Measurements from ENCODE around the gene AVL9.

DNA sequence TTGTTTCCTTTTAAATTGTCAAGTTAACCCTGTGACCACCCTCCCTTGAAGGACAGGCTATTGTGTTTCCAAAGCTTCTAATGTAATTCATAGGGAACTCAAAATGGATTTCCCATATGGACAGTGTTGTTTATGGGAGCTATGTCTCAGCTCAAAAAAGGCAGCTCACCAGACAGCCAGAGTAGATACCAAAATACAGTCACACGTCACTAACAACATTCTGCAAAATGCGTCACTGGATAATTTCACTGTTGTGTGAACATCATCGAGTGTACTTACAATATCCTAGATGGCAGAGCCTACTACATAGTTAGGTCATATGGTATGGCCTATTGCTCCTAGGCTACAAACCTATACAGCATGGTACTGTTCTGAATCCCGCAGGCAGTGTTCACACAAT, 97.4 kb downstream of the AVL9 start:
- TF ChIP-seq, protein P1, sequence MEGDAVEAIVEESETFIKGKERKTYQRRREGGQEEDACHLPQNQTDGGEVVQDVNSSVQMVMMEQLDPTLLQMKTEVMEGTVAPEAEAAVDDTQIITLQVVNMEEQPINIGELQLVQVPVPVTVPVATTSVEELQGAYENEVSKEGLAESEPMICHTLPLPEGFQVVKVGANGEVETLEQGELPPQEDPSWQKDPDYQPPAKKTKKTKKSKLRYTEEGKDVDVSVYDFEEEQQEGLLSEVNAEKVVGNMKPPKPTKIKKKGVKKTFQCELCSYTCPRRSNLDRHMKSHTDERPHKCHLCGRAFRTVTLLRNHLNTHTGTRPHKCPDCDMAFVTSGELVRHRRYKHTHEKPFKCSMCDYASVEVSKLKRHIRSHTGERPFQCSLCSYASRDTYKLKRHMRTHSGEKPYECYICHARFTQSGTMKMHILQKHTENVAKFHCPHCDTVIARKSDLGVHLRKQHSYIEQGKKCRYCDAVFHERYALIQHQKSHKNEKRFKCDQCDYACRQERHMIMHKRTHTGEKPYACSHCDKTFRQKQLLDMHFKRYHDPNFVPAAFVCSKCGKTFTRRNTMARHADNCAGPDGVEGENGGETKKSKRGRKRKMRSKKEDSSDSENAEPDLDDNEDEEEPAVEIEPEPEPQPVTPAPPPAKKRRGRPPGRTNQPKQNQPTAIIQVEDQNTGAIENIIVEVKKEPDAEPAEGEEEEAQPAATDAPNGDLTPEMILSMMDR (IDR thresholded peaks at IDR 0.05; ENCODE audit: low read depth, low read length, poor library complexity, severe bottlenecking): no peak
- no peak for TF ChIP-seq EZH2phosphoT487 (IDR thresholded peaks at IDR 0.05; ENCODE audit: borderline replicate concordance, low read length)

Data from DOHH2 (cell line).